CD4-positive, alpha-beta T cell (primary cell): ENCODE data around the gene FNBP1L. TPM values are rescaled to one million over a fixed set of nuclear protein-coding genes. Genes with fewer than 3 reads are reported as not detected.

Experiments used
- ATAC-seq: fragments of 200-7000 bp; cut with Tn5 transposase; one replicate; pipeline ENCODE4 v1.10.0; 2022; ENCODE audit warnings: mild to moderate bottlenecking; ENCODE audit not compliant: poor library complexity
- CTCF ChIA-PET: fragments of 350-600 bp; sonication (Branson Sonifier 250); formaldehyde crosslinking; loops from one replicate; lab custom pipeline; 2021; ENCODE audit warnings: antibody characterized with exemption, inconsistent platforms; lab: Charles Lee
- POLR2A ChIA-PET: fragments of 350-600 bp; sonication (Branson Sonifier 250); formaldehyde crosslinking; loops from one replicate; lab custom pipeline; 2021; ENCODE audit warnings: antibody characterized with exemption, inconsistent platforms; lab: Charles Lee
- DNase-seq, 14 experiments: peaks; one replicate each; pipeline ENCODE4 v3.0.0-alpha.2; 2013 to 2020; ENCODE audit warnings: mixed read lengths in 2 of 14
- H3K27ac ChIP-seq, 2 donors: one replicate each; pipeline versions ENCODE4 v1.5.1 to v1.7.0; 2013; ENCODE audit warnings: low read length in 2 of 2, low read depth in 1 of 2, mild to moderate bottlenecking in 1 of 2
- H3K27me3 ChIP-seq, 2 experiments: 1 replicate in 1 of 2; 2 replicates in 1 of 2; pipeline versions ENCODE4 v1.6.1 to v1.7.0; 2013; ENCODE audit warnings: low read length in 2 of 2, control low read depth in 1 of 2, mild to moderate bottlenecking in 1 of 2, moderate library complexity in 1 of 2; ENCODE audit not compliant: insufficient read depth in 2 of 2, control insufficient read depth in 1 of 2
- H3K36me3 ChIP-seq: one replicate; pipeline ENCODE4 v1.6.1; 2013; ENCODE audit warnings: low read length, control low read depth; ENCODE audit not compliant: insufficient read depth
- H3K4me1 ChIP-seq: one replicate; pipeline ENCODE4 v1.6.1; 2013; ENCODE audit warnings: low read length, control low read depth; ENCODE audit not compliant: insufficient read depth
- H3K4me3 ChIP-seq: one replicate; pipeline ENCODE4 v1.5.1; 2013; ENCODE audit warnings: mild to moderate bottlenecking, low read length, moderate library complexity
- H3K9me3 ChIP-seq, 2 experiments: 1 replicate in 1 of 2; 2 replicates in 1 of 2; pipeline versions ENCODE4 v1.6.1 to v1.7.0; 2013; ENCODE audit warnings: low read length in 2 of 2, mild to moderate bottlenecking in 2 of 2, control low read depth in 1 of 2, moderate library complexity in 1 of 2; ENCODE audit not compliant: control insufficient read depth in 1 of 2, insufficient read depth in 1 of 2
- H3K27ac Mint-ChIP-seq: one replicate; pipeline ENCODE4 v1.8.0; 2020; ENCODE audit warnings: mixed read lengths
- H3K27me3 Mint-ChIP-seq: one replicate; pipeline ENCODE4 v1.8.0; 2021; ENCODE audit warnings: mixed read lengths
- H3K36me3 Mint-ChIP-seq: one replicate; pipeline ENCODE4 v1.8.0; 2021; ENCODE audit warnings: low read depth, mixed read lengths
- H3K4me1 Mint-ChIP-seq: one replicate; pipeline ENCODE4 v1.8.0; 2021; ENCODE audit warnings: low read depth, mixed read lengths
- H3K4me3 Mint-ChIP-seq: one replicate; pipeline ENCODE4 v1.8.0; 2020; ENCODE audit warnings: mild to moderate bottlenecking, mixed read lengths
- H3K9me3 Mint-ChIP-seq: one replicate; pipeline ENCODE4 v1.8.0; 2020; ENCODE audit warnings: mixed read lengths
- CTCF ChIP-seq: fragments of 200-600 bp; IDR thresholded peaks from one replicate; pipeline ENCODE4 v1.8.0; 2022; ENCODE audit warnings: antibody characterized with exemption, mild to moderate bottlenecking
- intact Hi-C, 2 experiments: fragments of 100-400 bp; cut with DNase I in 1 of 2; cut with micrococcal nuclease in 1 of 2; formaldehyde crosslinking; loops; one replicate each; pipeline versions ENCODE4 v1.15.1 to v1.9.0; 2023 to 2025; cut with DNase I, micrococcal nuclease
- total RNA-seq, 174 experiments: library from RNA in 2 of 174; stranded (reverse) in 2 of 174; gene quantifications; one replicate each; pipeline ENCODE4 v1.2.3 and lab custom pipeline; 2021 to 2026

The FNBP1L gene
- total RNA-seq, 2 experiments from 2014 or later, result 1.1 TPM

GRCh38 chr1:93518516-93518915, 70.6 kb downstream of the FNBP1L start:
- no peak overlapping the region for H3K4me3 Mint-ChIP-seq
- no peak for TF ChIP-seq CTCF
- CTCF ChIA-PET, result interaction anchor here (1.6 kb wide), 1 partner anchor 19 kb away, joined by 3 read pairs; no protein-coding TSS in a partner anchor
- H3K27ac Mint-ChIP-seq, result no peak overlapping the region
- H3K27ac ChIP-seq, result no peak overlapping the region
- H3K4me1 ChIP-seq, result no peaks in the 10 kb centered on the region
- DNase-seq (no peak), ATAC-seq (no peak)
- H3K36me3 ChIP-seq, result no peaks in the 10 kb centered on the region
- no peaks in the 10 kb centered on the region for H3K36me3 Mint-ChIP-seq
- no peak overlapping the region for H3K4me3 ChIP-seq
- POLR2A ChIA-PET, result no interaction called here
- intact Hi-C loops, result no loop called here
- no peaks in the 10 kb centered on the region for H3K27me3 ChIP-seq
- no peaks in the 10 kb centered on the region for H3K9me3 ChIP-seq
- H3K4me1 Mint-ChIP-seq, result no peaks in the 10 kb centered on the region
- no peaks in the 10 kb centered on the region for H3K27me3 Mint-ChIP-seq
- no peaks in the 10 kb centered on the region for H3K9me3 Mint-ChIP-seq

GRCh38 chr1:93519199-93519829, 71.4 kb downstream of the FNBP1L start:
- CTCF ChIA-PET, result interaction anchor here (1.6 kb wide), 1 partner anchor 20 kb away, joined by 3 read pairs; no protein-coding TSS in a partner anchor
- no peaks in the 10 kb centered on the region for H3K4me1 ChIP-seq
- intact Hi-C loops, result no loop called here

DNA sequence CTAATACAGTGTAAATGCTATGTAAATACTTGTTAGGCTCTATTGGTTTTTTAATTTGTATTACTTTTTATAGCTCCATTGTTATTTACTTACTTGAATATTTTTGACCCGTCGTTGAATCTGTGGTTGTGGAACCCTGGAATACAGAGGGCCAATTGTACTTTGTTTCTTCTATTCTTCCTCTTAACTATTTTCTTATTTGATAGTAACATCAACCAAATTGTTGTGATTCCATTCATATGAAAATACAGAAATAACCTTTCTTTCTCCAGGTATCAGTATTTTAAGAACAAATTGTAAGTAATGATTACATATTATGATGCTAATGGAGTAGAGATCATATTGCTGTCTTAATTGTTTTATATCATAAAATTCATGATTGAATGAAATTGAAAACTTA, 73.7 kb downstream of the FNBP1L start:
- TF ChIP-seq CTCF, result no peak
- ATAC-seq, result no peak
- H3K27me3 ChIP-seq, result no peaks in the 10 kb centered on the region
- DNase-seq, result no peak
- intact Hi-C loops, result no loop called here
- no peaks in the 10 kb centered on the region for H3K9me3 ChIP-seq
- no peak overlapping the region for H3K4me3 ChIP-seq
- H3K4me1 ChIP-seq, result no peaks in the 10 kb centered on the region
- CTCF ChIA-PET, result no interaction called here
- POLR2A ChIA-PET, result no interaction called here
- no peaks in the 10 kb centered on the region for H3K36me3 ChIP-seq
- no peak overlapping the region for H3K27ac Mint-ChIP-seq
- no peaks in the 10 kb centered on the region for H3K4me1 Mint-ChIP-seq
- H3K27ac ChIP-seq, result no peak overlapping the region
- no peak overlapping the region for H3K4me3 Mint-ChIP-seq
- no peaks in the 10 kb centered on the region for H3K36me3 Mint-ChIP-seq
- H3K9me3 Mint-ChIP-seq, result no peaks in the 10 kb centered on the region
- H3K27me3 Mint-ChIP-seq, result no peaks in the 10 kb centered on the region

More at GRCh38 chr1:93519199-93519829, 71.4 kb downstream of the FNBP1L start:
- H3K27me3 ChIP-seq, result no peaks in the 10 kb centered on the region
- no peak for TF ChIP-seq CTCF
- Mint-ChIP-seq H3K36me3 (no peaks in the 10 kb centered on the region), H3K4me3 (no peak overlapping the region), H3K27ac (no peak overlapping the region), H3K9me3 (no peaks in the 10 kb centered on the region), H3K4me1 (no peaks in the 10 kb centered on the region), H3K27me3 (no peaks in the 10 kb centered on the region)
- DNase-seq (no peak), ATAC-seq (no peak)
- POLR2A ChIA-PET, result no interaction called here
- H3K36me3 ChIP-seq, result no peaks in the 10 kb centered on the region
- no peak overlapping the region for H3K27ac ChIP-seq
- H3K4me3 ChIP-seq, result no peak overlapping the region
- no peaks in the 10 kb centered on the region for H3K9me3 ChIP-seq
